Measurements from ENCODE around the gene FBXO11. TPM values are rescaled to one million over a fixed set of nuclear protein-coding genes. Genes with fewer than 3 reads are reported as not detected.
"Not testable (repeated sequence)": the region's sequence is repeated elsewhere in the genome, so short reads cannot be mapped to it uniquely, and the experiment has no call there.

FBXO11 gene
- total RNA-seq, 1 experiment from 2014 or later: 64.1 TPM

DNA sequence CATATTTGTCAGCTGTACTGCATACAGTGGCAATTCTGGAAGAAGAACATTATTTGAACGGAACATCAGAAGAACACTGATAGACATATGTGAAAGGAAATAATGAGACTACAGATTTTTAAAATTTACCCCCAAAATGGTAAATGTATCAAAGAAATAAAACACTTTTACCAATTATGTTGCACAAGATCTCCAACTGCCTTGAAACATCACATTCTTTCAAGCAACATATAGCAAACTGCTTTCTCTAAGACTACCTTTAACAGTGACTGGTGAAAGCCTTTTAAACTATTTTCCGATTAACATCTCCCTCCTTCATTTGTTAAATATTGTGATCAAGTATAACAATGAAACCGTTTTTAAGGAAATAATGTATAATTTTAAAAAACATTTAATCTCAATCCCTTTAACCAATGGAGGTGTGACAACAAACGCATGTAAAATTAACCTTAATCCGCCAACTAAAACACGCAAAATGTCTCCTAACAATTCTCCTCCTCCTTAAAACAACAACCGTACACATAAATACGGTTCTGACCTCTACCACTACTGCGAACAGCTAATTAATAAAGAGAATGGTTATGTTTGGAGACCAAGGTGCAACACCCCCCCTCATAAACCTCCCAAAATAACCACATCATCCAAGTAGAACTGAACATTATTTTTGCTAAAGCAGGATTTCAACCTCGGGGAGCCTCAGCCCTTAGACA, 2.4 kb downstream of the FBXO11 start:
- intact Hi-C loops (cut with micrococcal nuclease): no loop called here
- CTCF ChIA-PET: no interaction called here
- TF ChIP-seq, protein P1, sequence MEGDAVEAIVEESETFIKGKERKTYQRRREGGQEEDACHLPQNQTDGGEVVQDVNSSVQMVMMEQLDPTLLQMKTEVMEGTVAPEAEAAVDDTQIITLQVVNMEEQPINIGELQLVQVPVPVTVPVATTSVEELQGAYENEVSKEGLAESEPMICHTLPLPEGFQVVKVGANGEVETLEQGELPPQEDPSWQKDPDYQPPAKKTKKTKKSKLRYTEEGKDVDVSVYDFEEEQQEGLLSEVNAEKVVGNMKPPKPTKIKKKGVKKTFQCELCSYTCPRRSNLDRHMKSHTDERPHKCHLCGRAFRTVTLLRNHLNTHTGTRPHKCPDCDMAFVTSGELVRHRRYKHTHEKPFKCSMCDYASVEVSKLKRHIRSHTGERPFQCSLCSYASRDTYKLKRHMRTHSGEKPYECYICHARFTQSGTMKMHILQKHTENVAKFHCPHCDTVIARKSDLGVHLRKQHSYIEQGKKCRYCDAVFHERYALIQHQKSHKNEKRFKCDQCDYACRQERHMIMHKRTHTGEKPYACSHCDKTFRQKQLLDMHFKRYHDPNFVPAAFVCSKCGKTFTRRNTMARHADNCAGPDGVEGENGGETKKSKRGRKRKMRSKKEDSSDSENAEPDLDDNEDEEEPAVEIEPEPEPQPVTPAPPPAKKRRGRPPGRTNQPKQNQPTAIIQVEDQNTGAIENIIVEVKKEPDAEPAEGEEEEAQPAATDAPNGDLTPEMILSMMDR (IDR thresholded peaks at IDR 0.05; ENCODE audit: unreplicated experiment): no peak
- Mint-ChIP-seq H3K27ac (ENCODE audit: low read depth, unreplicated experiment) (peak overlapping the region; percentile 95), H3K4me3 (ENCODE audit: unreplicated experiment) (peak overlapping the region; percentile 92), H3K9me3 (ENCODE audit: unreplicated experiment) (no peaks in the 10 kb centered on the region), H3K4me1 (ENCODE audit: insufficient read depth, unreplicated experiment) (peaks cover 18% of the 10 kb centered on the region), H3K36me3 (ENCODE audit: insufficient read depth, unreplicated experiment) (no peaks in the 10 kb centered on the region), H3K27me3 (ENCODE audit: insufficient read depth, unreplicated experiment) (no peaks in the 10 kb centered on the region)
- no peak for DNase-seq (ENCODE audit: unreplicated experiment)
- BruUV-seq (replicated peaks): TSS peak; percentile 31
- POLR2A ChIA-PET: interaction anchor here (0.5 to 2.0 kb wide), 11 partner anchors 9 to 408 kb away, joined by 3 to 14 read pairs (median 4); no protein-coding TSS in a partner anchor

DNA sequence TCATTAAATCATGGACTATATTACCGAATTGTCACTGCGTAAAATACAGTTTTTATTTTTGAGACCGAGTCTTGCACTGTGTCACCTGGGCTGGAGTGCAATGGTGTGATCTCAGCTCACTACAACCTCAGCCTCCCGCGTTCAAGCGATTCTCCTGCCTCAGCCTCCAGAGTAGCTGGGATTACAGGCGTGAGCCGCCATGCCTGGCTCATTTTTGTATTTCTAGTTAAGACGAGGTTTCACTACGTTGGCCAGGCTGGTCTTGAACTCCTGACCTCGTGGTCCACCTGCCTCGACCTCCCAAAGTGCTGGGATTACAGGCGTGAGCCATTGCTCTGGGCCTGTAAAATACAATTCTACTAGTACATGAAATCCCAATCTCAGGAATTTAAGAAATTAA, 4.4 kb downstream of the FBXO11 start:
- DNase-seq (ENCODE audit: unreplicated experiment); BruUV-seq (replicated peaks); H3K9me3 Mint-ChIP-seq (ENCODE audit: unreplicated experiment); H3K4me1 Mint-ChIP-seq (ENCODE audit: insufficient read depth, unreplicated experiment); H3K36me3 Mint-ChIP-seq (ENCODE audit: insufficient read depth, unreplicated experiment); H3K27me3 Mint-ChIP-seq (ENCODE audit: insufficient read depth, unreplicated experiment); H3K27ac Mint-ChIP-seq (ENCODE audit: low read depth, unreplicated experiment); intact Hi-C loops (cut with micrococcal nuclease): not testable (repeated sequence)
- ChIA-PET POLR2A (interaction anchor here (0.6 to 1.9 kb wide), 5 partner anchors 11 to 350 kb away, joined by 3 to 11 read pairs (median 3); no protein-coding TSS in a partner anchor), CTCF (interaction anchor here (0.6 to 1.5 kb wide), 7 partner anchors 10 to 518 kb away, joined by 3 to 4 read pairs (median 4); no protein-coding TSS in a partner anchor)
- peak overlapping the region; percentile 92 for H3K4me3 Mint-ChIP-seq (ENCODE audit: unreplicated experiment)

DNA sequence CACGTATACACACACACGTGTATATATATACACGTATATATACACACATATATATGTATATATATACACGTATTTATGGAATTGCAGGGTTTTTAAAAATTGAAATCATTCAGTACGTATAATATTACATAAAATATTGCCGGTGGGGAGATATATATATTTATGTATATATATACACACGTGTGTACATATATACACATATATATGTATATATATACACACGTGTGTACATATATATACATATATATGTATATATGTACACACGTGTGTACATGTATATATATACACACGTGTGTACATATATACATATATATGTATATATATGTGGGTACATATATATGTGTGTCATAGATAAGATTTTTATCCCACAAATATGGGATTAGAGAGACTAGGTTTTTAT, 5.4 kb downstream of the FBXO11 start:
- POLR2A ChIA-PET: interaction anchor here (0.7 to 1.9 kb wide), 3 partner anchors 12 to 206 kb away, joined by 3 to 11 read pairs (median 5); no protein-coding TSS in a partner anchor
- intact Hi-C loops (cut with micrococcal nuclease): no loop called here
- no peak overlapping the region for H3K27ac Mint-ChIP-seq (ENCODE audit: low read depth, unreplicated experiment)

DNA sequence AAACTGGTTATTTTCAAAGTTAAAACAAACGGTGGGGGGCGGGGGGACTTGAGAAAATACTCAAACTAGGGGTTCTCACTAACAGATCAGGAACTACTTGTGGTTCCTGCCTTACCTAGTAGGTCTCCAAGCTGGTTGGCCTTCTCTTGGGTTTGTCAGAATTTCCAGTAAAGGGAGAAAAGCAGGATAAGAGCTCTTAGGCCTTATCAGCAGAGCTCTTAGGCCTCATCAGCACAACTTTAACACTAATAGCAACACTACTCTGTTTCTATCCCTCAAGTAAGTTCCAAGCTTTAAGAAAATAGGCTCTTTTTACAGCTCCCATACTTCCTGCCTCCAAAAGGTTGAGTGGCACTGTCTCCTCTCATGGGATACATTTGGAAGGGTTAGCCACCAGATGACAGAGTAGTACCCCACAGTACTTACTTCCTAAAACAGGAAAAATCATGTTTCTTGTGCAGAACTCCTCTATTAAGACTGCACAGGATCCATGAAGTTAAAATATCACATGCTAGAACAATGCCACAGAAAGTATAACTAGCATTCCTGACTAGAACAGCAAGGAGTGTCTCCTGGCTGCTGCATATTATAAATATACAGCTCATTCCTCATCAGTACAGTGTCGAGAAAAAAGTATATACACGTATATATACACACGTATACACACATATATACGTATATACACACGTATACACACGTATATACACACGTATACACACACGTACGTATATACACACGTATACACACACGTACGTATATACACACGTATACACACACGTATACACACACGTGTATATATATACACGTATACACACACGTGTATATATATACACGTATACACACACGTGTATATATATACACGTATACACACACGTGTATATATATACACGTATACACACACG, 6.1 kb downstream of the FBXO11 start:
- Mint-ChIP-seq H3K27ac (ENCODE audit: low read depth, unreplicated experiment) (no peak overlapping the region), H3K36me3 (ENCODE audit: insufficient read depth, unreplicated experiment) (no peaks in the 10 kb centered on the region), H3K4me1 (ENCODE audit: insufficient read depth, unreplicated experiment) (peaks cover 21% of the 10 kb centered on the region), H3K9me3 (ENCODE audit: unreplicated experiment) (no peaks in the 10 kb centered on the region), H3K27me3 (ENCODE audit: insufficient read depth, unreplicated experiment) (no peaks in the 10 kb centered on the region), H3K4me3 (ENCODE audit: unreplicated experiment) (no peak overlapping the region)
- ChIA-PET CTCF (interaction anchor here (0.6 to 1.3 kb wide), 6 partner anchors 8 to 219 kb away, joined by 3 to 6 read pairs (median 3); no protein-coding TSS in a partner anchor), POLR2A (interaction anchor here (0.7 to 1.8 kb wide), 5 partner anchors 8 to 117 kb away, joined by 3 to 6 read pairs (median 4); partner anchors contain the start of gene MSH6)
- TF ChIP-seq, protein P1 (IDR thresholded peaks at IDR 0.05; ENCODE audit: unreplicated experiment): no peak
- intact Hi-C loops (cut with micrococcal nuclease): no loop called here
- BruUV-seq (replicated peaks): no TSS peak
- DNase-seq (ENCODE audit: unreplicated experiment): no peak

More for the DNA sequence above, 5.4 kb downstream of the FBXO11 start:
- Mint-ChIP-seq H3K36me3 (ENCODE audit: insufficient read depth, unreplicated experiment) (no peaks in the 10 kb centered on the region), H3K27me3 (ENCODE audit: insufficient read depth, unreplicated experiment) (no peaks in the 10 kb centered on the region), H3K9me3 (ENCODE audit: unreplicated experiment) (no peaks in the 10 kb centered on the region), H3K4me1 (ENCODE audit: insufficient read depth, unreplicated experiment) (peaks cover 19% of the 10 kb centered on the region), H3K4me3 (ENCODE audit: unreplicated experiment) (no peak overlapping the region)
- BruUV-seq (replicated peaks): no TSS peak
- CTCF ChIA-PET: interaction anchor here (1.0 to 1.3 kb wide), 4 partner anchors 9 to 519 kb away, joined by 3 to 4 read pairs (median 3); no protein-coding TSS in a partner anchor
- TF ChIP-seq, protein P1 (IDR thresholded peaks at IDR 0.05; ENCODE audit: unreplicated experiment): no peak
- no peak for DNase-seq (ENCODE audit: unreplicated experiment)

Measured in MCF 10A (cell line).